OCI-LY3 (cell line): ENCODE results near the gene RXFP4.

ENCODE experiments used
- EZH2phosphoT487 ChIP-seq: fragments of 200-600 bp; shearing (Covaris generic); IDR thresholded peaks from 2 replicates; pipeline ENCODE4 v1.6.1; 2018; ENCODE audit warnings: antibody characterized with exemption, mixed run types, low read depth
- TF ChIP-seq, protein P1 (sequence below): fragments of 200-600, 300-600 bp; sonication (generic); IDR thresholded peaks from 2 replicates; pipeline ENCODE4 v1.5.1; 2014; ENCODE audit warnings: antibody characterized with exemption, low read length, low read depth

DNA sequence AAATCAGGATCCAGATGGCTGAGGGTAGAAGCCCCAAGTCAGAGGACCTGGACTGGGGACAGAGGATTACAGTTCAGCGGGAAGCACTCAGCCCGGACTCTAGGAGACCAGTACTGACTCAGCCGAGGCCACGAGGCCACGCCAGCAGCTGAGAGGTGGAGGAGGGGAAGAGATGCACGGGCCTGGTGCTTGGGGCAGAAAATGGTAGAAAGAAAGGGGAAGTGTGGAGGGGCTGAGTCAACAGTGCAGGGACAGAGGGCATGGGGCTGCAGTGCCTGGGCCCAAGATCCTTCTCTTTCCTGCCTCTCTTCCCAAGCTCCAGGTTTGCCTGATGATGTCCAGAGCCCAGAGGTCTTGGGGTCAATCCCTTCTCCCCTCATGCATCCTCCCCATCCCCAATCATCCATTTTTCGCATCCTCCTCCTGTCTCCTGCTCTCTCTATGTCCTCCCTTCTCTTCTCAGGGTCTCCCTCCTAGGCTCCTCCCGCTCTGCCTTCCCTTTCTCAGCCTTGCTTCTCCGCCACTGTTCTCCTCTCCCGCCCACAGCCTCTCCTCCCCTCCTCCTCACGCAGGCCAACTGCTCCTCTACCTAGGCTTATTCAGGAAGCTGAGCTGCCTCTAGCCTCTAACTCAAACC, 29.2 kb downstream of the RXFP4 start:
- TF ChIP-seq, protein P1, sequence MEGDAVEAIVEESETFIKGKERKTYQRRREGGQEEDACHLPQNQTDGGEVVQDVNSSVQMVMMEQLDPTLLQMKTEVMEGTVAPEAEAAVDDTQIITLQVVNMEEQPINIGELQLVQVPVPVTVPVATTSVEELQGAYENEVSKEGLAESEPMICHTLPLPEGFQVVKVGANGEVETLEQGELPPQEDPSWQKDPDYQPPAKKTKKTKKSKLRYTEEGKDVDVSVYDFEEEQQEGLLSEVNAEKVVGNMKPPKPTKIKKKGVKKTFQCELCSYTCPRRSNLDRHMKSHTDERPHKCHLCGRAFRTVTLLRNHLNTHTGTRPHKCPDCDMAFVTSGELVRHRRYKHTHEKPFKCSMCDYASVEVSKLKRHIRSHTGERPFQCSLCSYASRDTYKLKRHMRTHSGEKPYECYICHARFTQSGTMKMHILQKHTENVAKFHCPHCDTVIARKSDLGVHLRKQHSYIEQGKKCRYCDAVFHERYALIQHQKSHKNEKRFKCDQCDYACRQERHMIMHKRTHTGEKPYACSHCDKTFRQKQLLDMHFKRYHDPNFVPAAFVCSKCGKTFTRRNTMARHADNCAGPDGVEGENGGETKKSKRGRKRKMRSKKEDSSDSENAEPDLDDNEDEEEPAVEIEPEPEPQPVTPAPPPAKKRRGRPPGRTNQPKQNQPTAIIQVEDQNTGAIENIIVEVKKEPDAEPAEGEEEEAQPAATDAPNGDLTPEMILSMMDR, result no peak
- no peak for TF ChIP-seq EZH2phosphoT487
